Thyroid gland (tissue), 4 donors: ENCODE data around the gene MIAT. TPM values are rescaled to one million over a fixed set of nuclear protein-coding genes. Genes with fewer than 3 reads are reported as not detected.
"Not testable (repeated sequence)": the region's sequence is repeated elsewhere in the genome, so short reads cannot be mapped to it uniquely, and the experiment has no call there.

Experiments
- DNase-seq, 2 donors: peaks; one replicate each; pipeline ENCODE4 v3.0.0-alpha.2; 2019
- H3K27ac ChIP-seq, 3 donors: fragments of 200-600 bp; sonication (generic); 1 replicate in 2 of 3; 2 replicates in 1 of 3; pipeline ENCODE4 v1.5.1; 2016 to 2019; ENCODE audit warnings: mild to moderate bottlenecking in 1 of 3, moderate library complexity in 1 of 3
- H3K27me3 ChIP-seq: fragments of 200-600 bp; sonication (generic); one replicate; pipeline ENCODE4 v1.5.1; 2019
- H3K36me3 ChIP-seq, 2 donors: fragments of 200-600 bp; sonication (generic); one replicate each; pipeline ENCODE4 v1.5.1; 2016 to 2019
- H3K4me1 ChIP-seq, 2 donors: fragments of 200-600 bp; sonication (generic); one replicate each; pipeline ENCODE4 v1.5.1; 2017 to 2019
- H3K4me3 ChIP-seq, 3 donors: fragments of 200-600 bp; sonication (generic); replicated peaks in 1 of 3; 1 replicate in 2 of 3; 2 replicates in 1 of 3; pipeline ENCODE4 v1.5.1; 2016; ENCODE audit warnings: mild to moderate bottlenecking in 1 of 3
- H3K9me3 ChIP-seq: fragments of 200-600 bp; sonication (generic); one replicate; pipeline ENCODE4 v1.5.1; 2017
- POLR2A ChIP-seq, 2 donors: fragments of 450-650 bp; IDR thresholded peaks; one replicate each; pipeline ENCODE4 v1.6.1; 2017; ENCODE audit warnings: antibody characterized with exemption in 2 of 2, mild to moderate bottlenecking in 2 of 2, moderate library complexity in 1 of 2
- WGBS, 2 donors: methylation state at CpG; one replicate each; pipeline ENCODE4 v1.1.5; 2017; 5-methylcytosine and 5-hydroxymethylcytosine counted together
- intact Hi-C: fragments of 100-400 bp; cut with DNase I; formaldehyde crosslinking; loops from one replicate; pipeline ENCODE4 v1.15.1; 2023
- total RNA-seq, 4 donors: library from RNA; depleted of rRNA; stranded (reverse); fragments of >200 nt; gene quantifications; one replicate each; pipeline ENCODE4 v1.2.3, GENCODE V29; 2016
- TF ChIP-seq, protein P1 (sequence below), 6 experiments: fragments of 200-600 bp in 3 of 6; fragments of 450-650 bp in 3 of 6; sonication (generic) in 3 of 6; IDR thresholded peaks; one replicate each; pipeline ENCODE4 v1.5.1; 2016 to 2019; ENCODE audit warnings: antibody characterized with exemption in 6 of 6, mild to moderate bottlenecking in 2 of 6, inconsistent platforms in 1 of 6, moderate library complexity in 1 of 6

Gene MIAT
- total RNA-seq, 4 donors from 2014 or later: 0.67 to 2.6 (median 1.2) TPM

DNA sequence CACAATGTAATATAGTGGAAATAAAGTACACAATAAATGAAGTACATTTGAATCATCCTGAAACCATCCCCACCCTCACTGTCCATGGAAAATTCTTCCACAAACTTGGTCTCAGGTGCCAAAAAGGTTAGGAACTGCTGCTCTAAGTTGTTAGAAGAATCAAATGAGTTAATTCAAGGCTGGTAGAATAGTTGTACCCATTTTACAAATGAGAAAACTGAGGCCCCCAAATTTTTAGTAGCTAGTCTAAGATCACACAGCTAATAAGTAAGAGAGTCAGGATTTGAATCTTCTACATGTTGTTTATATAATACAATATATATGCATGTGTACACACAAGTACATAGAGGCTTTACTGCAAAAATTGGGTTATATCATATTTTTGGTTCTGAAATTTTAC, 43.1 kb downstream of the MIAT start:
- Histone ChIP-seq H3K4me1 (no peaks in the 10 kb centered on the region), H3K9me3 (no peaks in the 10 kb centered on the region), H3K27ac (no peak overlapping the region), H3K36me3 (peaks cover 6 to 9% of the 10 kb centered on the region in 2 donors), H3K4me3 (no peak overlapping the region), H3K27me3 (no peaks in the 10 kb centered on the region)
- TF ChIP-seq, protein P1, sequence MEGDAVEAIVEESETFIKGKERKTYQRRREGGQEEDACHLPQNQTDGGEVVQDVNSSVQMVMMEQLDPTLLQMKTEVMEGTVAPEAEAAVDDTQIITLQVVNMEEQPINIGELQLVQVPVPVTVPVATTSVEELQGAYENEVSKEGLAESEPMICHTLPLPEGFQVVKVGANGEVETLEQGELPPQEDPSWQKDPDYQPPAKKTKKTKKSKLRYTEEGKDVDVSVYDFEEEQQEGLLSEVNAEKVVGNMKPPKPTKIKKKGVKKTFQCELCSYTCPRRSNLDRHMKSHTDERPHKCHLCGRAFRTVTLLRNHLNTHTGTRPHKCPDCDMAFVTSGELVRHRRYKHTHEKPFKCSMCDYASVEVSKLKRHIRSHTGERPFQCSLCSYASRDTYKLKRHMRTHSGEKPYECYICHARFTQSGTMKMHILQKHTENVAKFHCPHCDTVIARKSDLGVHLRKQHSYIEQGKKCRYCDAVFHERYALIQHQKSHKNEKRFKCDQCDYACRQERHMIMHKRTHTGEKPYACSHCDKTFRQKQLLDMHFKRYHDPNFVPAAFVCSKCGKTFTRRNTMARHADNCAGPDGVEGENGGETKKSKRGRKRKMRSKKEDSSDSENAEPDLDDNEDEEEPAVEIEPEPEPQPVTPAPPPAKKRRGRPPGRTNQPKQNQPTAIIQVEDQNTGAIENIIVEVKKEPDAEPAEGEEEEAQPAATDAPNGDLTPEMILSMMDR (IDR thresholded peaks at IDR 0.05): no peak
- TF ChIP-seq POLR2A (IDR thresholded peaks at IDR 0.05): no peak
- no peak for DNase-seq
- intact Hi-C loops: no loop called here

DNA sequence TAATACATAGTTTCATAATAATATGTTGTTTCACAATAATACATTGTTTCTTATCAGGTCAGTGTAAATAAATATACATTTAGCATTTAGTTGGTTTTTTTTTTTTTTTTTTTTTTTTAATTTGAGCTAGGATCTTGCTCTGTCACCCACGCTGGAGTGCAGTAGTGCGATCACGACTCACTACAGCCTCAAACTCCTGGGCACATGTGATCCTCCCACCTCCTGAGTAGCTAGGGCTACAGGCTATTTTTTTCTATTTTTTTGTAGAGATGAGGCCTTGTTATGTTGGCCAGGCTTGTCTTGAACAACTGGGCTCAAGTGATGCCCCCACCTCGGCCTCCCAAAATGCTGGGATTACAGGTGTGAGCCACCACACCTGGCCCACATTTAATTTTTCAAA, 43.5 kb downstream of the MIAT start:
- Histone ChIP-seq H3K9me3 (no peaks in the 10 kb centered on the region), H3K27ac (no peak overlapping the region), H3K27me3 (no peaks in the 10 kb centered on the region), H3K36me3 (peaks cover 6 to 9% of the 10 kb centered on the region in 2 donors), H3K4me3 (no peak overlapping the region), H3K4me1 (no peaks in the 10 kb centered on the region)
- intact Hi-C loops: no loop called here
- no peak for TF ChIP-seq POLR2A (IDR thresholded peaks at IDR 0.05)
- TF ChIP-seq, protein P1 (IDR thresholded peaks at IDR 0.05): no peak
- DNase-seq: no peak
- 91 to 98% methylated on average over 4 of the region's 4 CpGs for WGBS, 2 donors

DNA sequence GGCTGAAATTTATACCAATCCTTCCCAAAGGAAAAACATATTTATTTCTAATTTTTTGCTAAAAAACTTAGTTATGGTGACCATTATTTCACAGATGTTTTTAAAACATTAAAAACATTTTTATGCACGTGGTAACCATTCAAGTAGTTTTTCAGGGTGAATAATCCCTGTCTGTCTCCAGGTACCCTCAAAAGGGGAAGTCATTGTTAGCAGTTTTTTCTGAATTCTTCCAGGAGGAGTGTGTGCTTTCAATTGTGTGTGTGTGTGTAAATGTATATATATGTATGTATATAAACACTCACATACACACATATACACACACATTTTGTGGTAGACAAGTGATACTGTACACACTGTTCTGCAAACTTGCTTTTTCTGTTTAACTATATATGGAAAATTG, 43.9 kb downstream of the MIAT start:
- DNase-seq: no peak
- intact Hi-C loops: no loop called here
- Histone ChIP-seq H3K4me1 (no peaks in the 10 kb centered on the region), H3K36me3 (peaks cover 6 to 9% of the 10 kb centered on the region in 2 donors), H3K4me3 (no peak overlapping the region), H3K27ac (no peak overlapping the region), H3K27me3 (no peaks in the 10 kb centered on the region), H3K9me3 (no peaks in the 10 kb centered on the region)
- TF ChIP-seq, protein P1 (IDR thresholded peaks at IDR 0.05): no peak
- TF ChIP-seq POLR2A (IDR thresholded peaks at IDR 0.05): no peak
- 92 to 96% methylated on average over 1 of the region's 1 CpG for WGBS, 2 donors

DNA sequence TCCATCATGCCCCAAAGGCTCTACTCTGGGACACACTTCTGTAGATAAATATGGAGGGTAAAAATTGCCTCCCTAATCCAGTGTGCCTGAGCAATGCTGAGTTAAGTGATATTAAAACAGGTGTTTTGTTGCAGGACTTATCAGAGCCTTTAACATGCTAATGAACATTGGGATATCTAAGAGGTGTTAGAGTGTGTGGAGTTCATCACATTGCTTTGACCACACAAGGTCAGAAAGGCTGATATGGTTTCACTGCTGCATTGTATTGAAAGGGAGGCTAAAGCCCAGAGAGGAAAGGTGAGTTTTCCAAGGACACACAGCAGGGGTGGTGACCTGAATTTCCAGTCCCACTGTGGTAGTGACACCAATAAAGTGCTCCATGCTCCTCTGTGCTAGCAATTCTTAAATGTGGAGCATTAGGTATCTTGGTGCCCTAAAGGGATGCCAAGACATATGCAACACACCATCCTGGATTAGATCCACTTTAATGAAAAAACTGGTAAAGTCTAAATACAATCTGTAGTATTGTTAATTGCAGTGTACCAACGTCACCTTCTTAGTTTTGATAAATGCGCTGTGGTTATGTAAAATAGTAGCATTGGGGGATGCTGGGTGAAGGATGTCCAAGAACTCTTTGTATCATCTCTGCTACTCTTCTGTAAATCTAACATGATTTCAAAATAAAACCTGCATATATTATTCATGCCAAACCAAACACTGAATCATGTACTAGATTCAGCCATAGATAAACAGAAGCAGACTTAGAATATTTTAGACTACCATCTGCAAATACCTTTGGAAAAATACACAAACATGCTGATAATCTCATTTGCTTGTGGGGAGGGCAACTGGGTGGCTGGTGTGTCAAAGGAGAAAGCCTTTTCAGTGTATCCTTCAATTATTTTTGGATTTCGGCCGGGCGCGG, 45.8 kb downstream of the MIAT start:
- Histone ChIP-seq H3K4me3 (no peak overlapping the region), H3K36me3 (peaks cover 6 to 7% of the 10 kb centered on the region in 2 donors), H3K27ac (no peak overlapping the region), H3K4me1 (no peaks in the 10 kb centered on the region), H3K27me3 (no peaks in the 10 kb centered on the region), H3K9me3 (no peaks in the 10 kb centered on the region)
- 95 to 98% methylated on average over 6 of the region's 6 CpGs for WGBS, 2 donors
- intact Hi-C loops: no loop called here
- TF ChIP-seq POLR2A (IDR thresholded peaks at IDR 0.05): no peak
- TF ChIP-seq, protein P1 (IDR thresholded peaks at IDR 0.05): no peak
- no peak for DNase-seq

DNA sequence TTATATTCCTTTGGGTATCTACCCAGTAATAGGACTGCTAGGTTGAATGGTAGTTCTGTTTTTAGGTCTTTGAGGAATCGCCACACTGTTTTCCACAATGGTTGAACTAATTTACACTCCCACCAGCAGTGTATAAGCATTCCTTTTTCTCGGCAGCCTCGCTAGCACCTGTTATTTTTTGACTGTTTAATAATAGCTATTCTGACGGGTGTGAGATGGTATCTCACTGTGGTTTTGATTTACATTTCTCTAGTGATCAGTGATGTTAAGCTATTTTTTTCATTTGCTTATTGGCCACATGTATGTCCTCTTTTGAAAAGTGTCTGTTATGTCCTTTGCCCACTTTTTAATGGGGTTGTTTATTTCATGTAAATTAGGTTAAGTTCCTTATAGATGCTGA, 48.0 kb downstream of the MIAT start:
- H3K36me3 ChIP-seq, intact Hi-C loops, H3K27ac ChIP-seq, DNase-seq, H3K4me3 ChIP-seq, H3K9me3 ChIP-seq, H3K27me3 ChIP-seq, H3K4me1 ChIP-seq: not testable (repeated sequence)
- 83 to 89% methylated on average over 4 of the region's 4 CpGs for WGBS, 2 donors
